Activated CD4-positive, alpha-beta T cell treated with anti-CD3 and anti-CD28 coated beads, Interleukin-2, Interleukin-6, amounts not matched to agents 100 ng/mL and 50 ng/mL, durations not matched to agents 16 hours and 8 hours (primary cell): Measurements from ENCODE around the gene ITFG1.

ENCODE experiments used
- DNase-seq: peaks from one replicate; pipeline ENCODE4 v3.0.0-alpha.2; 2020

The ITFG1 gene

GRCh38 chr16:47320546-47321310 lies 140.1 kb downstream of the ITFG1 start:
- DNase-seq: no peak

GRCh38 chr16:47317465-47318240 lies 143.2 kb downstream of the ITFG1 start:
- DNase-seq: no peak

GRCh38 chr16:47316442-47317015 lies 144.3 kb downstream of the ITFG1 start:
- DNase-seq: no peak

- DNase-seq: no peak
Observed at GRCh38 chr16:47311738-47312505, 148.9 kb downstream of the ITFG1 start.

- no peak for DNase-seq
Observed at GRCh38 chr16:47310792-47311211, 150.1 kb downstream of the ITFG1 start.

GRCh38 chr16:47309581-47310312 lies 151.1 kb downstream of the ITFG1 start:
- no peak for DNase-seq

- no peak for DNase-seq
Observed at GRCh38 chr16:47308601-47309000, 152.3 kb downstream of the ITFG1 start.

GRCh38 chr16:47304563-47304962 lies 156.3 kb downstream of the ITFG1 start:
- no peak for DNase-seq

- DNase-seq: no peak
Observed at GRCh38 chr16:47299587-47299986, 161.3 kb downstream of the ITFG1 start.

GRCh38 chr16:47284999-47285398 lies 175.9 kb downstream of the ITFG1 start:
- DNase-seq: no peak

GRCh38 chr16:47278306-47278970 lies 182.4 kb downstream of the ITFG1 start:
- no peak for DNase-seq

- DNase-seq: no peak
Observed at GRCh38 chr16:47276522-47276921, 184.3 kb downstream of the ITFG1 start.

- DNase-seq: no peak
Observed at GRCh38 chr16:47262938-47263337, 197.9 kb downstream of the ITFG1 start.

GRCh38 chr16:47260503-47260902 lies 200.4 kb downstream of the ITFG1 start:
- DNase-seq: no peak

- DNase-seq: peak; percentile 29
Observed at GRCh38 chr16:47258874-47259461, 201.9 kb downstream of the ITFG1 start.

- no peak for DNase-seq
Observed at GRCh38 chr16:47254756-47255155, 206.1 kb downstream of the ITFG1 start.

GRCh38 chr16:47250983-47251382 lies 209.9 kb downstream of the ITFG1 start:
- no peak for DNase-seq

- no peak for DNase-seq
Observed at GRCh38 chr16:47247690-47248089, 213.2 kb downstream of the ITFG1 start.

- DNase-seq: no peak
Observed at GRCh38 chr16:47244206-47244605, 216.7 kb downstream of the ITFG1 start.

- no peak for DNase-seq
Observed at GRCh38 chr16:47241061-47241460, 219.8 kb downstream of the ITFG1 start.

- DNase-seq: no peak
Observed at GRCh38 chr16:47236716-47237115, 224.1 kb downstream of the ITFG1 start.
